ENCODE measurements around the gene EFHC2. TPM values are rescaled to one million over a fixed set of nuclear protein-coding genes. Genes with fewer than 3 reads are reported as not detected.

Gene EFHC2
- total and polyA plus RNA-seq, 2 donors, result 0.80 to 3.8 TPM

DNA sequence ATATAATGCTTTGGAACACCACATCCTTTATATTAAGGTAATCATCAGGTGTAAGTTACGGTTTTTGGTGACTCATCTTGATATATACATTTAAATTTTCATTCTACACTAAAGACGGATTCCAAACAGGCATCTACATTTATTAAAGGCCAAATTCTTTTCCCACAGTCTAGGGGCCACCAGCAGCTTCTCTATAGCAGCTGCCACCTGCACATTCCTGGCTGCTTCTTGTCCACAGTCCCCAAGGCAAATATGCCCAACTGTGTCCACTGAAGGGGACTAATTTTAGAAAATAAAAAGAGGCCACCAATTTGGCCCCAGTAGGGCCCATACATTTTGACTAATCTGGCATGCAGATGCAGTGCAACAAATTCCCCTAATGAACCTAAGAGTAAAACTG is 96.6 kb downstream of the EFHC2 start:
- Histone ChIP-seq H3K27ac (ENCODE audit: low read depth in 1 of 2, low read length in 1 of 2) (no peak overlapping the region), H3K9me3 (ENCODE audit: control insufficient read depth in 2 of 2, insufficient read depth in 1 of 2, low read length in 1 of 2) (no peaks in the 10 kb centered on the region), H3K27me3 (ENCODE audit: control insufficient read depth in 2 of 2, insufficient read depth in 1 of 2, low read length in 1 of 2) (no peaks in the 10 kb centered on the region), H3K36me3 (ENCODE audit: control insufficient read depth in 2 of 2, insufficient read depth in 2 of 2, low read length in 1 of 2) (no peaks in the 10 kb centered on the region), H3K4me3 (ENCODE audit: low read length in 2 of 2) (no peak overlapping the region), H3K4me1 (ENCODE audit: control insufficient read depth in 2 of 2, insufficient read depth in 2 of 2, low read length in 2 of 2) (no peaks in the 10 kb centered on the region)
- WGBS, result 99% methylated on average over 2 of the region's 2 CpGs
- no peak for DNase-seq (ENCODE audit: low read depth in 6 of 9, low spot score in 9 of 9)

DNA sequence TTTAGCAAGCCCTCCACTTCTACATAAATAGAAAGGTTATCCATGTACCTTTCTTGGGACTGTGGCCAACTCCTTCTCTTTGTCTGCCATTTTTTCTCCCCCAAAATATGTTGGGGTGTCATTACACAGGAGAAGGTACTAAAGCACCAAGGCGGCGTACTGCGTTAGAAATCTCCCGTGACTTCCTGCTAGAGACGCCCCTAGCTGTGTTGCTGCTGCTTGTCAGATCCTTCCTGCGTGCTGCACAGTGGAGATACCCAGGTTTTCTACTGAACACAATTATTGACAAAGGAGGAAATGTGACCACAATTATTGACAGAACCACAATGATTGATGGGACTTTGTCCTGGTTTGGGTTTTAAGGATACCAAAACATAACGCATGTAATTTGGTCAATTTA is 97.7 kb downstream of the EFHC2 start:
- DNase-seq (ENCODE audit: low read depth in 6 of 9, low spot score in 9 of 9), result peak in 2 of 9 donors; percentile 22 to 47
- H3K9me3 ChIP-seq (ENCODE audit: control insufficient read depth in 2 of 2, insufficient read depth in 1 of 2, low read length in 1 of 2), result no peaks in the 10 kb centered on the region

DNA sequence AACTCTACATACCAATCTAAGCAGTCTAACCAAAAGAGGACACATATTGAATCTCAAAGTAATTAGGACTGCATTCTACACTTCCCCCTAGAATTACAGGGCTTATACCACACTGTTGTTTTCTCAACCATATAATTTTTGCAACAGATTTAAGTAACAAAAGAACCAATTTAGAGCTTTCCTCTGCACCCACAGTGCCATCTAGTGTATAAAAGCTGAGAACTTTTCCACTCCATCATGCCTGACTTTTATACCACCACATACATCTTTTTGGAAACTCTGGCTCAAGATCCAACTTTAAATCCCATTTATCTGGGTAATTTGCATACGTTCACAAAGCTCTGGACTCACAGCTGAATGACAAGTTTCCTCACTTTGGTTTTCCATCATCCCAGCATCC is 99.5 kb downstream of the EFHC2 start:
- DNase-seq (ENCODE audit: low read depth in 6 of 9, low spot score in 9 of 9), result peak in 3 of 9 donors; percentile 8 to 53 (median 28)
- 72% methylated on average over 1 of the region's 1 CpG for WGBS
- H3K27me3 ChIP-seq (ENCODE audit: control insufficient read depth in 2 of 2, insufficient read depth in 1 of 2, low read length in 1 of 2), result no peaks in the 10 kb centered on the region
- H3K9me3 ChIP-seq (ENCODE audit: control insufficient read depth in 2 of 2, insufficient read depth in 1 of 2, low read length in 1 of 2), result no peaks in the 10 kb centered on the region
- H3K4me1 ChIP-seq (ENCODE audit: control insufficient read depth in 2 of 2, insufficient read depth in 2 of 2, low read length in 2 of 2), result no peaks in the 10 kb centered on the region
- no peak overlapping the region for H3K4me3 ChIP-seq (ENCODE audit: low read length in 2 of 2)
- no peak overlapping the region for H3K27ac ChIP-seq (ENCODE audit: low read depth in 1 of 2, low read length in 1 of 2)
- H3K36me3 ChIP-seq (ENCODE audit: control insufficient read depth in 2 of 2, insufficient read depth in 2 of 2, low read length in 1 of 2), result no peaks in the 10 kb centered on the region

More for the DNA sequence above, 97.7 kb downstream of the EFHC2 start:
- Histone ChIP-seq H3K4me3 (ENCODE audit: low read length in 2 of 2) (no peak overlapping the region), H3K27ac (ENCODE audit: low read depth in 1 of 2, low read length in 1 of 2) (no peak overlapping the region), H3K4me1 (ENCODE audit: control insufficient read depth in 2 of 2, insufficient read depth in 2 of 2, low read length in 2 of 2) (no peaks in the 10 kb centered on the region), H3K36me3 (ENCODE audit: control insufficient read depth in 2 of 2, insufficient read depth in 2 of 2, low read length in 1 of 2) (no peaks in the 10 kb centered on the region), H3K27me3 (ENCODE audit: control insufficient read depth in 2 of 2, insufficient read depth in 1 of 2, low read length in 1 of 2) (no peaks in the 10 kb centered on the region)
- WGBS, result 65% methylated on average over 7 of the region's 7 CpGs

DNA sequence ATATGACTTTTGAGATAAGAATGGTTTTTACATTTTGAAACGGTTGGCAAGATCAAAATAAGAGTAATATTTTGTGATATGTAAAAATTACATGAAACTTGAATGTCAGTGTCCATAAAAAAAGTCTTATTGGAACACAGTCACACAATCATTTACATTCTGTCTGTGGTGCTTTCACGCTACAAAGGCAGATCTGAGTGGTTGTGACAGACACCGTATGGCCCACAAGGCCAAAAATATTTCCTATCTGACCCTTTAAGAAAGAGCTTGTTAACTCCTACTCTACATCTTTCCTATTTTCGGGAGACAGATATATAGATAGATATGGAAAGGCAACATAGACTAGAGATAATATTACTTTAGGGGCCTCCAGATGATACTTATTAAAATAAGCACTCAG is 101.9 kb downstream of the EFHC2 start:
- no peaks in the 10 kb centered on the region for H3K27me3 ChIP-seq (ENCODE audit: control insufficient read depth in 2 of 2, insufficient read depth in 1 of 2, low read length in 1 of 2)
- 91% methylated on average over 4 of the region's 4 CpGs for WGBS
- H3K36me3 ChIP-seq (ENCODE audit: control insufficient read depth in 2 of 2, insufficient read depth in 2 of 2, low read length in 1 of 2), result no peaks in the 10 kb centered on the region
- DNase-seq (ENCODE audit: low read depth in 6 of 9, low spot score in 9 of 9), result no peak
- H3K9me3 ChIP-seq (ENCODE audit: control insufficient read depth in 2 of 2, insufficient read depth in 1 of 2, low read length in 1 of 2), result no peaks in the 10 kb centered on the region
- H3K4me3 ChIP-seq (ENCODE audit: low read length in 2 of 2), result no peak overlapping the region
- no peak overlapping the region for H3K27ac ChIP-seq (ENCODE audit: low read depth in 1 of 2, low read length in 1 of 2)
- H3K4me1 ChIP-seq (ENCODE audit: control insufficient read depth in 2 of 2, insufficient read depth in 2 of 2, low read length in 2 of 2), result no peaks in the 10 kb centered on the region

DNA sequence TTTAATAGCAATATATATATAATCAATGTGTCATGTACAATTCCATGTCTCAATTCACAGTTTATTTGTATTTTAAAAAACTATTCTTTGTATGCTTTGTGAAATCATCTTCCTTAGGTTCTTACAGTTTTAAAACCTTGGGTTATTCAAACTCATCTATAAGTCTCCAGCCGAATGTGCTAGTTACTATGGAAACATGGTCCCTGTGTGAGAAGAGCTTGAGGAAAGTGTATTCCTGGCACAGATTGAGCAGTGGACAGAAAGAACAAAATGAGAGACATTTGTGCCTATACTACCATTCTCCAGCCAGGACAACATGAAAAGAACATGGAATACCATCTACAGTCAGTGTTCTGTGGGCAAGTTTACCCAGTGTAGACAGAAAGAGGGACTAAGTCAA is 103.4 kb downstream of the EFHC2 start:
- no peaks in the 10 kb centered on the region for H3K36me3 ChIP-seq (ENCODE audit: control insufficient read depth in 2 of 2, insufficient read depth in 2 of 2, low read length in 1 of 2)
- no peak for DNase-seq (ENCODE audit: low read depth in 6 of 9, low spot score in 9 of 9)
- H3K4me3 ChIP-seq (ENCODE audit: low read length in 2 of 2), result no peak overlapping the region
- H3K27ac ChIP-seq (ENCODE audit: low read depth in 1 of 2, low read length in 1 of 2), result no peak overlapping the region
- H3K27me3 ChIP-seq (ENCODE audit: control insufficient read depth in 2 of 2, insufficient read depth in 1 of 2, low read length in 1 of 2), result no peaks in the 10 kb centered on the region
- WGBS, result 98% methylated on average over 1 of the region's 1 CpG
- H3K9me3 ChIP-seq (ENCODE audit: control insufficient read depth in 2 of 2, insufficient read depth in 1 of 2, low read length in 1 of 2), result no peaks in the 10 kb centered on the region
- no peaks in the 10 kb centered on the region for H3K4me1 ChIP-seq (ENCODE audit: control insufficient read depth in 2 of 2, insufficient read depth in 2 of 2, low read length in 2 of 2)

DNA sequence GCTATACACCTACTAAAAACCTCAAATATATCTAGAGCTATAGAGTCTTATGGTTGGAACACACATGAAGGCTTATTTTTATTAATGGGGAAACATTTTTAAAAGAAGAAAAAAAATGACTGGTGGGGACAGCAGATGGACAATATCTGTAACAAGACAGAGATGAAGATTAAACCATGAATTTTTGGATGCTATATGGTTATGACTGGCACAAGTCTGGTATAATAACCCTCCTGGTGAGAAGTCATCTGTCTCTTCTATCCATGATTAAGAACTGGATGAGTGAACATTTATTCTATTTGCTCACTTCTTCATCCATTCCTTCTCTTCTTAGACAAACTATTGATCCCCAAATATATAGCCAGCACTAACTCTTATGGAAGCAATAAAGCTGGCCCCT is 104.4 kb downstream of the EFHC2 start:
- no peaks in the 10 kb centered on the region for H3K36me3 ChIP-seq (ENCODE audit: control insufficient read depth in 2 of 2, insufficient read depth in 2 of 2, low read length in 1 of 2)
- H3K4me3 ChIP-seq (ENCODE audit: low read length in 2 of 2), result no peak overlapping the region
- H3K4me1 ChIP-seq (ENCODE audit: control insufficient read depth in 2 of 2, insufficient read depth in 2 of 2, low read length in 2 of 2), result no peaks in the 10 kb centered on the region
- no peaks in the 10 kb centered on the region for H3K9me3 ChIP-seq (ENCODE audit: control insufficient read depth in 2 of 2, insufficient read depth in 1 of 2, low read length in 1 of 2)
- H3K27ac ChIP-seq (ENCODE audit: low read depth in 1 of 2, low read length in 1 of 2), result no peak overlapping the region
- H3K27me3 ChIP-seq (ENCODE audit: control insufficient read depth in 2 of 2, insufficient read depth in 1 of 2, low read length in 1 of 2), result no peaks in the 10 kb centered on the region
- no peak for DNase-seq (ENCODE audit: low read depth in 6 of 9, low spot score in 9 of 9)

DNA sequence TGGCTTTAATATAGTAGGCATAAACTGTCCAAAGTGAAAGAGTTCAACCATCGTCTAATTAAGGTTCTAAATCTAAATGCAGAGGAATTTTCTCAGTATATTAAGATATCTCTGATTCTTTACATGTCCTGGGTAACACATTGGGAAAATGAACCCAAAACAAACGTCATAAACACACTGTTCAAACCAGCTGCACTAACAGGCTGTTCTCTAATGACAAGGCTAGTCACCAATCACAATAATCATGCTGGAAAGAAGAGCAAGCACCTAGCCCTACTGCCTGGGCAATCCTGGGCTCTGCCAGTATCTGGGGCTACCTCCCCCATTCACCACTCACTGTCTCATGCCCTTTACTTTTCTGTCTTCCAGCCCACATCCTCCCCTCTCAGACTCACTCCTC is 107.9 kb downstream of the EFHC2 start:
- no peaks in the 10 kb centered on the region for H3K36me3 ChIP-seq (ENCODE audit: control insufficient read depth in 2 of 2, insufficient read depth in 2 of 2, low read length in 1 of 2)
- H3K4me1 ChIP-seq (ENCODE audit: control insufficient read depth in 2 of 2, insufficient read depth in 2 of 2, low read length in 2 of 2), result no peaks in the 10 kb centered on the region
- DNase-seq (ENCODE audit: low read depth in 6 of 9, low spot score in 9 of 9), result no peak
- H3K9me3 ChIP-seq (ENCODE audit: control insufficient read depth in 2 of 2, insufficient read depth in 1 of 2, low read length in 1 of 2), result no peaks in the 10 kb centered on the region
- H3K27ac ChIP-seq (ENCODE audit: low read depth in 1 of 2, low read length in 1 of 2), result no peak overlapping the region
- 95% methylated on average over 2 of the region's 2 CpGs for WGBS
- H3K27me3 ChIP-seq (ENCODE audit: control insufficient read depth in 2 of 2, insufficient read depth in 1 of 2, low read length in 1 of 2), result no peaks in the 10 kb centered on the region
- H3K4me3 ChIP-seq (ENCODE audit: low read length in 2 of 2), result no peak overlapping the region

DNA sequence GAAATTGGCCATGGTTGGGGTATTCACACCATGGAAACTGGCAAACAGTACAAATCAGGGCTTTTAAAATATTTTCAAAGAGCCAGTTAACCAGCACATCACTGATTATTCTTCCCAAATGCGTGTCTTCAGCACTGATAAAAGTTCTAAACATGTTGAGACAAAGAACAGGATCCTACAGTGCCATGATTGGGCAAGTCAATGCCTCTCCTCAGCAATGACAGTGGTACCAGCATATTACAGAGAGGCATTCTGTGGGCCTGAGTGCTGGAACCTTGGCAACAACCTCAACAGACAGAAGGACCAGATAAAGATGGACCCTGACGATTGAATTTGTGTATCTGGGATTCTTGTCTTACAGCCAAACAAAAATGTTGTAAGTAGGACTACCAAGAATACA is 108.9 kb downstream of the EFHC2 start:
- no peaks in the 10 kb centered on the region for H3K4me1 ChIP-seq (ENCODE audit: control insufficient read depth in 2 of 2, insufficient read depth in 2 of 2, low read length in 2 of 2)
- H3K9me3 ChIP-seq (ENCODE audit: control insufficient read depth in 2 of 2, insufficient read depth in 1 of 2, low read length in 1 of 2), result no peaks in the 10 kb centered on the region
- no peaks in the 10 kb centered on the region for H3K27me3 ChIP-seq (ENCODE audit: control insufficient read depth in 2 of 2, insufficient read depth in 1 of 2, low read length in 1 of 2)
- H3K27ac ChIP-seq (ENCODE audit: low read depth in 1 of 2, low read length in 1 of 2), result no peak overlapping the region
- no peak for DNase-seq (ENCODE audit: low read depth in 6 of 9, low spot score in 9 of 9)
- 92% methylated on average over 2 of the region's 2 CpGs for WGBS
- no peaks in the 10 kb centered on the region for H3K36me3 ChIP-seq (ENCODE audit: control insufficient read depth in 2 of 2, insufficient read depth in 2 of 2, low read length in 1 of 2)
- H3K4me3 ChIP-seq (ENCODE audit: low read length in 2 of 2), result no peak overlapping the region

DNA sequence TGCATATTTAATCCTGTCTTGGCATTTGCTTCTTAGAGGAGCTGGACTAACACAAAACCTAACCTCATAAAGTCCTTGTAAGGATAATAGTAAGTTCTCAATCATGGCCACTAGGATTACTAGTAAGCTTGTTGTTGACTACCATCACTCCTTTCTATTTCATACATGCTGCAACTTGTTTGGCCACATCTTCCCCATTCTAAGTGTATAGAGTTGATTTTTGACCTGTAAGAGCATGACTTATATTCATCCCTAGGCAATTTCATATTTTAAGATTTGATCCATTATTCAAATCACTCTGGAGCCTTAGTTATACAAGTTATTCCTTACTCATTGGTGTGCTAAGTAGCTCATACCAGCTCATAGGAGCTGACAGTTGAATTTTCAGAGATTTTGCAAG is 109.4 kb downstream of the EFHC2 start:
- DNase-seq (ENCODE audit: low read depth in 6 of 9, low spot score in 9 of 9), result no peak
- Histone ChIP-seq H3K4me1 (ENCODE audit: control insufficient read depth in 2 of 2, insufficient read depth in 2 of 2, low read length in 2 of 2) (no peaks in the 10 kb centered on the region), H3K36me3 (ENCODE audit: control insufficient read depth in 2 of 2, insufficient read depth in 2 of 2, low read length in 1 of 2) (no peaks in the 10 kb centered on the region), H3K9me3 (ENCODE audit: control insufficient read depth in 2 of 2, insufficient read depth in 1 of 2, low read length in 1 of 2) (no peaks in the 10 kb centered on the region), H3K27me3 (ENCODE audit: control insufficient read depth in 2 of 2, insufficient read depth in 1 of 2, low read length in 1 of 2) (no peaks in the 10 kb centered on the region), H3K4me3 (ENCODE audit: low read length in 2 of 2) (no peak overlapping the region), H3K27ac (ENCODE audit: low read depth in 1 of 2, low read length in 1 of 2) (no peak overlapping the region)

DNA sequence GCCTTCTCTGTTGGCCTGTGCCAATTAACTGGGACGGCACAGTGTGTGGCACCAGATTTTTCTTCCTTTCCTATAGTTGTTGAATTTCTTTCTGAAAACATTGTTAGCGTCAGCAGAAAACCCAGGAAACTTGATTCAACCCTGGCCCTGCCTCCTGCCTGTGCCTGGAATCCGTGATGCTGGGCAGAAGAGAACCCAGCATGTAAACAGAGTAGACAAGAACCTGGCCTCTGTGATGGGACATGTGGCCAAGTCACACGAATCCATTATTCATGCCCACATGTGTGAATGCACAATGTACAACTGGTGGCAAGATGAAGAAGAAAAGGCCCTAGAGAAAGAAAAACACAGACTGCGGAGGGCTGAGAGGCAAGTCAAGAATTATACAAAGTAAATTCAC is 111.4 kb downstream of the EFHC2 start:
- Histone ChIP-seq H3K9me3 (ENCODE audit: control insufficient read depth in 2 of 2, insufficient read depth in 1 of 2, low read length in 1 of 2) (no peaks in the 10 kb centered on the region), H3K27me3 (ENCODE audit: control insufficient read depth in 2 of 2, insufficient read depth in 1 of 2, low read length in 1 of 2) (no peaks in the 10 kb centered on the region), H3K27ac (ENCODE audit: low read depth in 1 of 2, low read length in 1 of 2) (no peak overlapping the region), H3K4me1 (ENCODE audit: control insufficient read depth in 2 of 2, insufficient read depth in 2 of 2, low read length in 2 of 2) (no peaks in the 10 kb centered on the region), H3K36me3 (ENCODE audit: control insufficient read depth in 2 of 2, insufficient read depth in 2 of 2, low read length in 1 of 2) (no peaks in the 10 kb centered on the region), H3K4me3 (ENCODE audit: low read length in 2 of 2) (no peak overlapping the region)
- no peak for DNase-seq (ENCODE audit: low read depth in 6 of 9, low spot score in 9 of 9)
- 96% methylated on average over 5 of the region's 5 CpGs for WGBS
